GM12878 (cell line): ENCODE data around the gene RPRD1A. TPM values are rescaled to one million over a fixed set of nuclear protein-coding genes. Genes with fewer than 3 reads are reported as not detected.

ENCODE experiments used
- ATAC-seq: fragments of 200-7000 bp; cut with Tn5 transposase; 3 replicates; pipeline ENCODE4 v1.9.1; 2020; ENCODE audit warnings: mild to moderate bottlenecking, moderate library complexity
- BruUV-seq: library from RNA; stranded (reverse); fragments of 400-500 nt; replicated peaks from 2 replicates; lab custom pipeline; 2021; lab: Mats Ljungman, UMichigan
- CTCF ChIA-PET: fragments of 300-600 bp; sonication (Branson Sonifier 250); formaldehyde crosslinking; extraction: SDS; loops from one replicate; lab custom pipeline; 2021; ENCODE audit warnings: inconsistent platforms; lab: Yijun Ruan, JAX
- POLR2A ChIA-PET: fragments of 350-600 bp; formaldehyde crosslinking; extraction: SDS; loops from one replicate; lab custom pipeline; 2021; ENCODE audit warnings: inconsistent platforms; lab: Charles Lee
- RAD21 ChIA-PET: fragments of 300-600 bp; sonication (Branson Sonifier 250); formaldehyde crosslinking; loops from one replicate; lab custom pipeline; 2023; ENCODE audit warnings: antibody characterized with exemption; ENCODE audit not compliant: unreplicated experiment; lab: Charles Lee
- SMC1A ChIA-PET: fragments of 300-600 bp; sonication (Branson Sonifier 250); formaldehyde crosslinking; loops from one replicate; lab custom pipeline; 2023; ENCODE audit not compliant: unreplicated experiment, uncharacterized antibody; lab: Charles Lee
- DNase-seq: peaks from one replicate; pipeline ENCODE4 v3.0.0-alpha.2; 2011; ENCODE audit warnings: low read depth, low spot score
- FAIRE-seq: peaks from 3 replicates; lab custom pipeline; 2011; peaks lifted over from hg19 to GRCh38; lab: Jason Lieb, UNC
- H2AFZ ChIP-seq: 2 replicates; pipeline ENCODE4 v1.6.0; 2011; ENCODE audit warnings: low read depth, low read length, control low read depth; ENCODE audit not compliant: control insufficient read depth
- H3K27ac ChIP-seq: 2 replicates; pipeline ENCODE4 v1.5.1; 2011; ENCODE audit warnings: control low read depth; ENCODE audit not compliant: control insufficient read depth, insufficient read depth
- H3K27me3 ChIP-seq, 2 experiments: replicated peaks in 1 of 2; 2 replicates each; pipeline versions ENCODE4 v1.6.0 to v1.6.1; 2011; ENCODE audit warnings: low read length in 1 of 2; ENCODE audit not compliant: control insufficient read depth in 2 of 2, insufficient read depth in 2 of 2
- H3K36me3 ChIP-seq, 2 experiments: 2 replicates each; pipeline ENCODE4 v1.5.1; 2011; ENCODE audit warnings: low read length in 1 of 2; ENCODE audit not compliant: control insufficient read depth in 2 of 2, insufficient read depth in 2 of 2
- H3K4me1 ChIP-seq: 2 replicates; pipeline ENCODE4 v1.6.1; 2011; ENCODE audit warnings: mild to moderate bottlenecking, low read length, moderate library complexity, mixed read lengths; ENCODE audit not compliant: control insufficient read depth, insufficient read depth
- H3K4me2 ChIP-seq: 2 replicates; pipeline ENCODE4 v1.6.0; 2011; ENCODE audit warnings: control low read depth; ENCODE audit not compliant: control insufficient read depth, insufficient read depth
- H3K4me3 ChIP-seq: fragments of 200-600 bp; sonication (generic); 2 replicates; pipeline ENCODE4 v1.5.1; 2016
- H3K79me2 ChIP-seq: 2 replicates; pipeline ENCODE4 v1.6.0; 2011; ENCODE audit warnings: low read length; ENCODE audit not compliant: control insufficient read depth, insufficient read depth
- H3K9ac ChIP-seq: 2 replicates; pipeline ENCODE4 v1.8.0; 2011; ENCODE audit warnings: low read length, control low read depth, mixed read lengths; ENCODE audit not compliant: control insufficient read depth, insufficient read depth
- H3K9me3 ChIP-seq: replicated peaks from 3 replicates; pipeline ENCODE4 v1.5.1; 2011; ENCODE audit warnings: mild to moderate bottlenecking, low read length; ENCODE audit not compliant: control insufficient read depth, insufficient read depth
- H4K20me1 ChIP-seq: 2 replicates; pipeline ENCODE4 v1.6.0; 2011; ENCODE audit not compliant: control insufficient read depth, insufficient read depth
- BCL3 ChIP-seq: IDR thresholded peaks from 2 replicates; pipeline ENCODE4 v1.6.1; 2011; ENCODE audit warnings: borderline replicate concordance, low read depth, mild to moderate bottlenecking, moderate library complexity, low read length; ENCODE audit not compliant: insufficient read depth, poor library complexity, severe bottlenecking
- E4F1 ChIP-seq: fragments of 450-650 bp; IDR thresholded peaks from 2 replicates; pipeline ENCODE4 v1.6.1; 2018; ENCODE audit warnings: borderline replicate concordance, mild to moderate bottlenecking; ENCODE audit not compliant: partially characterized antibody
- ESRRA ChIP-seq: IDR thresholded peaks from 2 replicates; pipeline ENCODE4 v1.6.1; 2012; ENCODE audit warnings: mild to moderate bottlenecking, low read length, improper control_type of control experiment
- HSF1 ChIP-seq: fragments of 150-350 bp; IDR thresholded peaks from 2 replicates; pipeline ENCODE4 v1.6.1; 2014; ENCODE audit warnings: mild to moderate bottlenecking, low read depth, low read length
- MTA2 ChIP-seq: fragments of 450-650 bp; IDR thresholded peaks from 2 replicates; pipeline ENCODE4 v1.6.1; 2016; ENCODE audit warnings: low read depth, mild to moderate bottlenecking, moderate library complexity
- RB1 ChIP-seq: fragments of 450-650 bp; formaldehyde crosslinking; IDR thresholded peaks from 2 replicates; pipeline ENCODE4 v1.6.1; 2017; ENCODE audit warnings: mild to moderate bottlenecking, borderline replicate concordance
- WRNIP1 ChIP-seq: IDR thresholded peaks from 2 replicates; pipeline ENCODE4 v1.6.1; 2011; ENCODE audit warnings: low read depth, low read length, improper control_type of control experiment, borderline replicate concordance
- in situ Hi-C: fragments of 300-500 bp; cut with MboI; formaldehyde crosslinking; loops from 9 replicates; pipeline ENCODE4 v1.14.3; 2018; ENCODE audit warnings: mixed read lengths
- intact Hi-C: fragments of 100-400 bp; cut with micrococcal nuclease; formaldehyde crosslinking; loops from one replicate; pipeline ENCODE4 v1.14.2; 2022; ENCODE audit not compliant: unreplicated experiment
- polyA plus RNA-seq, 11 experiments: library from polyadenylated mRNA; depleted of rRNA in 4 of 11; unstranded in 6 of 11; stranded (reverse) in 5 of 11; fragments of >200 nt; fragmentation: Nextera tagmentation in 4 of 11; fragmentation: Illumina TruSeq in 1 of 11; extraction: Ambion mirVana in 4 of 11; extraction: Trizol in 1 of 11; gene quantifications; 1 replicate in 1 of 11; 2 replicates in 10 of 11; pipeline versions ENCODE4 v1.2.1 to v1.2.3, GENCODE V29; 2011 to 2016; ENCODE audit warnings: inconsistent platforms in 2 of 11, missing spikeins in 2 of 11, low read depth in 1 of 11
- total RNA-seq, 4 experiments: library from RNA; depleted of rRNA in 3 of 4; stranded (reverse); fragments of >200 nt in 3 of 4; fragmentation: Illumina TruSeq in 1 of 4; extraction: Trizol in 1 of 4; gene quantifications; 2 replicates each; pipeline versions ENCODE4 v1.2.1 to v1.2.3, GENCODE V29; 2013 to 2021

RPRD1A gene
- total and polyA plus RNA-seq, 10 of the 15 experiments (the other 5 are each of a cell fraction or from before 2014, with no cell fraction given) = 16.2 to 66.2 (median 36.2) TPM

GRCh38 chr18:36099311-36099710 lies 32.0 kb upstream of the RPRD1A start:
- Histone ChIP-seq H3K36me3 (no peaks in the 10 kb centered on the region), H3K27me3 (no peaks in the 10 kb centered on the region), H2AFZ (no peak overlapping the region), H3K9ac (no peak overlapping the region), H3K79me2 (no peaks in the 10 kb centered on the region), H3K4me3 (no peak overlapping the region), H4K20me1 (no peaks in the 10 kb centered on the region), H3K27ac (no peak overlapping the region), H3K4me1 (no peaks in the 10 kb centered on the region), H3K9me3 (peaks cover 1% of the 10 kb centered on the region; the same call in 2 of the 3 replicates), H3K4me2 (no peak overlapping the region)
- no peak for ATAC-seq
- ChIA-PET POLR2A (interaction anchor here (0.5 kb wide), 1 partner anchor 48 kb away, joined by 5 read pairs; no protein-coding TSS in a partner anchor), CTCF (interaction anchor here (1.1 to 9.3 kb wide), 5 partner anchors 24 to 472 kb away, joined by 3 to 178 read pairs (median 3); no protein-coding TSS in a partner anchor), SMC1A (interaction anchor here (0.8 to 8.4 kb wide), 2 partner anchors 68 to 184 kb away, joined by 3 to 167 read pairs; no protein-coding TSS in a partner anchor), RAD21 (interaction anchor here (0.7 to 1.2 kb wide), 3 partner anchors 150 to 391 kb away, joined by 3 to 4 read pairs (median 3); no protein-coding TSS in a partner anchor)
- no peak for DNase-seq
- intact Hi-C loops = loop anchor here (5.0 to 10.0 kb wide), 4 partner anchors 342 to 658 kb away; no protein-coding TSS in a partner anchor
- TF ChIP-seq E4F1 = no peak
- TF ChIP-seq WRNIP1 = no peak
- no peak for TF ChIP-seq RB1
- no peak for TF ChIP-seq ESRRA
- no peak for TF ChIP-seq HSF1
- TF ChIP-seq BCL3 = no peak
- TF ChIP-seq MTA2 = no peak
- BruUV-seq = no TSS peak
- FAIRE-seq = no peak
- in situ Hi-C loops = loop anchor here (10.0 kb wide), 1 partner anchor 475 kb away; no protein-coding TSS in a partner anchor
